SK-N-MC (cell line): ENCODE data around the gene UBE2G2.

Experiments used
- EZH2 ChIP-seq: fragments of 200-600 bp; sonication (generic); IDR thresholded peaks from one replicate; pipeline ENCODE4 v1.6.1; 2017; ENCODE audit warnings: antibody characterized with exemption
- FOXP2 ChIP-seq: optimal IDR thresholded peaks from 2 replicates; pipeline ENCODE3; 2011; ENCODE audit warnings: mild to moderate bottlenecking, moderate library complexity; ENCODE audit not compliant: insufficient read depth; ENCODE audit errors: extremely low read length, control extremely low read depth
- POLR2AphosphoS5 ChIP-seq: IDR thresholded peaks from 2 replicates; pipeline ENCODE4 v1.6.1; 2012; ENCODE audit warnings: mild to moderate bottlenecking, low read depth, low read length, borderline replicate concordance

GRCh38 chr21:44763451-44764318 lies 37.9 kb downstream of the UBE2G2 start:
- TF ChIP-seq EZH2 (no peak), POLR2AphosphoS5 (no peak), FOXP2 (no peak)
